Esophagus (tissue), 2 donors: ENCODE data around the gene WBP2NL. TPM values are rescaled to one million over a fixed set of nuclear protein-coding genes. Genes with fewer than 3 reads are reported as not detected.

Source experiments
- H3K27ac ChIP-seq, 2 donors: one replicate each; pipeline ENCODE4 v1.5.1; 2013; ENCODE audit warnings: low read depth in 2 of 2, mild to moderate bottlenecking in 2 of 2, inconsistent platforms in 1 of 2, low read length in 1 of 2, moderate library complexity in 1 of 2
- H3K27me3 ChIP-seq, 2 donors: one replicate each; pipeline ENCODE4 v1.6.1; 2013; ENCODE audit warnings: low read length in 2 of 2, control low read depth in 1 of 2, mild to moderate bottlenecking in 1 of 2; ENCODE audit not compliant: insufficient read depth in 2 of 2, control insufficient read depth in 1 of 2
- H3K36me3 ChIP-seq, 2 donors: one replicate each; pipeline ENCODE4 v1.6.1; 2013; ENCODE audit warnings: low read length in 1 of 2; ENCODE audit not compliant: control insufficient read depth in 2 of 2, insufficient read depth in 2 of 2
- H3K4me1 ChIP-seq, 2 donors: one replicate each; pipeline ENCODE4 v1.6.1; 2013; ENCODE audit warnings: low read length in 1 of 2; ENCODE audit not compliant: control insufficient read depth in 2 of 2, insufficient read depth in 2 of 2
- H3K4me3 ChIP-seq, 2 donors: one replicate each; pipeline ENCODE4 v1.5.1; 2013; ENCODE audit warnings: low read length in 2 of 2, mild to moderate bottlenecking in 2 of 2, low read depth in 1 of 2, moderate library complexity in 1 of 2
- H3K9me3 ChIP-seq, 2 donors: one replicate each; pipeline ENCODE4 v1.6.1; 2013; ENCODE audit warnings: mild to moderate bottlenecking in 2 of 2, low read depth in 1 of 2, low read length in 1 of 2, moderate library complexity in 1 of 2; ENCODE audit not compliant: control insufficient read depth in 2 of 2, insufficient read depth in 1 of 2
- WGBS, 2 donors: extraction: QIAGEN DNeasy Blood & Tissue Kit; methylation state at CpG; one replicate each; pipeline ENCODE4 v1.1.7; 2013; 5-methylcytosine and 5-hydroxymethylcytosine counted together
- polyA plus RNA-seq, 2 donors: library from polyadenylated mRNA; stranded (reverse); fragments of 200-250 nt; gene quantifications; one replicate each; pipeline ENCODE4 v1.2.3, GENCODE V29; 2013
- donor health status: healthy with polysubstance abuse.
- donor health status: Bipolar disorder and iron deficiency.

WBP2NL gene
- polyA plus RNA-seq, 2 donors = 0.13 to 0.59 TPM

DNA sequence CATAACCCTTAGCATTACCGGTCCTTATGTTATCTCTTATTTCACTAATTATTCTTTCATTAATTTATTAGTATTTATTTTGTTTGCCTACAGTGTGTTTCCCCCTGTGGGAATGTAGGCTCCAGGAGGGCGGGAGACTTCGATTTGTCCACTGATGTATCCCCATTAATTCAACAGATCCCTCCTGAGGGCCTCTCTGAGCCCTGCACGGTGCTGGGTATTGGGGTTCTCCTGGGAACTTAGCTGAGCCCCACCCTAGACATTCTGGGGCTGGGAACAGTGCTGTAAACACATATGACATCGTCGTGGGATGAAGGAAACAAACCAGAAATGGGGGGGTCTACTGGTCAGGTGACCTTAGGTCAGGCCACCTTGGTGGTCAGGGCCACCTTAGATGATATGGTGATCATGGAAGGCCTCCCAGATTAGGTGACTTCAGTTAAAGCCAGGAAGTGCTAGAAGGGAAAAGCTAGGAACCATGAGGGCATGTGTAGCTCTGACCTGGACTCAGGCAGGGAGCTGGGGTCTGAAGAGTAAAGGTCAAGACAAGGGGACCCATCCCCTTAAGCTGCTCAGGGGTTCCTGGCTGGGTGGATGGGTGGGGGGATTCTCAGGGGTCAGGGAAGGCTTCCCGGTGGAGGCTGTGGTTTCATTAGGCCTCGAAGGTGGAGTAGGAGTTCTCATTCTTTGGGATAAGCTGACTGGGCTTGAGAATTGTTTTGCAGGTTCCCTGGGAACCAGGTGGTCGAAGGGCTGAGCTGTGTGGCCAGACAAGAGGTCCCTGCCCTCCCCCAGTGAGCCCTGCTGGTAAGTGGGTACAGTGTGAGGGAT, 76.5 kb downstream of the WBP2NL start:
- Histone ChIP-seq H3K27ac (peak overlapping the region; percentile 82 to 84), H3K4me1 (peaks cover 6 to 9% of the 10 kb centered on the region in 2 donors), H3K36me3 (peaks cover 0 to 3% of the 10 kb centered on the region in 2 donors), H3K27me3 (no peaks in the 10 kb centered on the region), H3K9me3 (no peaks in the 10 kb centered on the region), H3K4me3 (peak overlapping the region; percentile 69 to 72)
- WGBS, 2 donors = 58 to 59% methylated on average over 9 of the region's 9 CpGs

DNA sequence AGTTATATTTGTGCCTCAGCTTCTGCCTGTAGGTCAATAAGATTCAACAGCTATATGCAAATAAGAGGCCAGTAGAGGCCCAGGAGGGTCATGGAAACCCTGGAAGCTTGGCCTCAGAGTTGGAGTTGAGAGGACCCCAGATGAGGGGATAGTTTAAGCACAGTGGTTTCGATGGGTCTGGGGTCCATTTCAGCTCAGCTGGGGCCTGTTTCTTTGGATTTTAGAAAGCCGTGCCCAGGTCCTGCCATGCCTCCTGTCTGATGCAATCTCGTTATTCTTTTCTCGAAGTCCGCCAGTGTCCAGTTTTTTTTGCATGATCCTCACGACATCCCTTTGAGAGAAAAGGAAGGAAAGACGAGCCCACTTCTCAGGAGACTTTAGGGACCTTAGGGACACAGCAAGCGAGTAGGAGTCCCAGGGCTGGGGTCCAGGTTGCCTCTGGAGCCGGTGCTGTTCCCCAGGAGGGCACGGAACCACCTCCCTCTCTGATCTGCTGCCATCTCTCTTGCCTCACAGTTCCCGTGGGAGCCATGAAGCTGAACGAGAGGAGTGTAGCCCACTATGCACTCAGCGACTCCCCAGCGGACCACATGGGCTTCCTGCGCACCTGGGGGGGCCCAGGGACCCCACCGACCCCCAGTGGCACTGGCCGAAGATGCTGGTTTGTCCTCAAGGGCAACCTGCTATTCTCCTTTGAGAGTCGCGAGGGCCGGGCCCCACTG, 78.3 kb downstream of the WBP2NL start:
- peaks cover 0 to 3% of the 10 kb centered on the region in 2 donors for H3K36me3 ChIP-seq
- H3K4me3 ChIP-seq = no peak overlapping the region
- H3K27ac ChIP-seq = no peak overlapping the region
- no peaks in the 10 kb centered on the region for H3K9me3 ChIP-seq
- 90 to 91% methylated on average over 20 of the region's 20 CpGs for WGBS, 2 donors
- H3K4me1 ChIP-seq = peaks cover 6 to 14% of the 10 kb centered on the region in 2 donors
- H3K27me3 ChIP-seq = no peaks in the 10 kb centered on the region

GRCh38 chr22:42077486-42078125, 79.0 kb downstream of the WBP2NL start:
- Histone ChIP-seq H3K4me3 (no peak overlapping the region), H3K4me1 (peaks cover 6 to 16% of the 10 kb centered on the region in 2 donors), H3K9me3 (no peaks in the 10 kb centered on the region), H3K27ac (no peak overlapping the region), H3K27me3 (no peaks in the 10 kb centered on the region), H3K36me3 (peaks cover 0 to 7% of the 10 kb centered on the region in 2 donors)
- WGBS, 2 donors = 83 to 89% methylated on average over 21 of the region's 21 CpGs

Other genes with a start within 250 kb of the WBP2NL start
- gene CCDC134, start 198.1 kb upstream of the WBP2NL start, polyA plus RNA-seq = 1 to 10 TPM; 1.5 to 1.9 TPM
- 10 to 100 TPM; 66.4 to 76.4 TPM for gene SREBF2, start 165.7 kb upstream of the WBP2NL start, polyA plus RNA-seq
- gene SHISA8, start 83.7 kb upstream of the WBP2NL start, polyA plus RNA-seq = under 1 TPM in 1 of 2 donors, not detected in 1; 0.07 TPM
- gene TNFRSF13C, start 72.0 kb upstream of the WBP2NL start, polyA plus RNA-seq = under 1 TPM; 0.36 to 0.47 TPM
- gene CENPM, start 51.6 kb upstream of the WBP2NL start, polyA plus RNA-seq = 10 to 100 TPM; 16.5 to 18.8 TPM
- gene SEPTIN3, start 29.3 kb upstream of the WBP2NL start, polyA plus RNA-seq = under 1 TPM; 0.11 to 0.18 TPM
- 10 to 100 TPM in 1 of 2 donors, 1 to 10 TPM in 1; 6.9 to 12.3 TPM for gene NAGA, start 72.0 kb downstream of the WBP2NL start, polyA plus RNA-seq
- 10 to 100 TPM in 1 of 2 donors, 1 to 10 TPM in 1; 6.1 to 10.0 TPM for gene PHETA2, start 75.5 kb downstream of the WBP2NL start, polyA plus RNA-seq
- 100 to 1,000 TPM; 111 to 116 TPM for gene SMDT1, start 80.9 kb downstream of the WBP2NL start, polyA plus RNA-seq
- gene NDUFA6, start 92.0 kb downstream of the WBP2NL start, polyA plus RNA-seq = 100 to 1,000 TPM in 1 of 2 donors, 10 to 100 TPM in 1; 93.3 to 107 TPM
- gene CYP2D6, start 132.0 kb downstream of the WBP2NL start, polyA plus RNA-seq = 1 to 10 TPM; 1.2 to 6.3 TPM